HL-60/S4 (cell line): Measurements from ENCODE around the gene RDH13.
"Not testable (repeated sequence)": the region's sequence is repeated elsewhere in the genome, so short reads cannot be mapped to it uniquely, and the experiment has no call there.

Source experiments
- in situ Hi-C: fragments of 300-500 bp; cut with MboI; formaldehyde crosslinking; loops from 2 replicates; pipeline ENCODE4 v1.14.3; 2022; ENCODE audit warnings: low sequenced_read_pairs

RDH13 gene

DNA sequence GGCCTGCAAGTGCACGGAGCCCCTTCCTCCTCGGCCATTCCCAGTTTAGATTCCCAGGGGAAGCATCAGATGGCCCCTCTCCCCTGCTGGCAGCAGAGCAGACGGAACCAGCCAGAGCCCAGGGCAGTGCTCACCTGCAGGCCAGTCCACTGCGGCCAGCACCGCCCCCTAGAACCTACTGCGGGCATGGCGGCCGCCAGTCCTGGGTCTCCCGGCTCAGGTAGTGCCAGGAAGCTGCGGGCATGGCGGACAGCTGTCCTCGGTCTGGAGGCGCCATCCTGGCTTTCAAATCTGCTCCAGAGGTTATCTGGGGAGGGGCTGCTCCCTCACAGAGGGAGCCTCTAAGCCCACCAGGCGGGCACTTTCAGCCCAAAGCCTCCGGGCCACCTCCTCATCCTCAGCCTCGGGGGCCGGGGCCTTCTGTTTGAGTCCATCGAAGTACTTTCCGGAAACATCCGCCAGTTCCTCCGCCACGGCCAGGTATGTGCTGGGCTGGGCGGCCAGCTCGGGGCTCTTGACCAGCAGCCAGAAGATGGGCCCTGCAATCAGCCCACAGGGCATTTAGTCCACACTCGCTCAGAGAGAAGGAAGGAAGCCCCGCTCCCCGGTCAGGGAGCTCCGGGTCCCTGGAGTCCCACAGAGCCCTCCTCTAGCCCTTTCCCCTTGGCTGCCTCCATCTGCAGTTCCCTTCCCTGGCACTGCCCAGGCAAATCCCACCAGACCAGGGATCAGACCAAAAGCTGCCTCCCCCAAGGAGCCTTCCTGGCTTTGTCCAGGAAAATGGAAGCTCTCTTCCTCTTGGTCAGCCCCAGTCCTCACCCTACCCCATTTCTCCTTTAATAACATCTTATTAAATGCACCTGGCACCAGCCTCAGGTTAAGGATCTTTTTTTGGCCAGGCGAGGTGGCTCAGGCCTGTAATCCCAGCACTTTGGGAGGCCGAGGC, 17.9 kb downstream of the RDH13 start:
- in situ Hi-C loops, result no loop called here

DNA sequence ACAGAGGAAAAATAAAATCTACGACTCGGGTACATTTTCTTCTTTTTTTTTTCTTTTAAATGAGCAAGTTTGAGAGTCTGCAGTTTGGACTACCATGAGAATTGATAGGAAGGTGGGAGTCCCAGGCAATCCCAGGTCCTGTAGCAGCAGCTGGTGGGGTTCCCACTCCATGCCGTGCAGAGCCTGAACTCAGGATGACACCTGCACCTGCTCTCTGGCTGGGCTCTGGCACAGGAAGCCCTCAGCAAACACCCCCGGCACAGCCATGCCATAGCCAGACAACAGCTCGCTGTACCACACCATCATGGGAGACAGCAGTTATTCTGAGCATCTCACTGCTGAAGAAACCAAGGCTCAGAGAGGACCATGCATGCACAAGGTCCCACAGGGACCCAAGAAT, 18.7 kb downstream of the RDH13 start:
- in situ Hi-C loops, result no loop called here

DNA sequence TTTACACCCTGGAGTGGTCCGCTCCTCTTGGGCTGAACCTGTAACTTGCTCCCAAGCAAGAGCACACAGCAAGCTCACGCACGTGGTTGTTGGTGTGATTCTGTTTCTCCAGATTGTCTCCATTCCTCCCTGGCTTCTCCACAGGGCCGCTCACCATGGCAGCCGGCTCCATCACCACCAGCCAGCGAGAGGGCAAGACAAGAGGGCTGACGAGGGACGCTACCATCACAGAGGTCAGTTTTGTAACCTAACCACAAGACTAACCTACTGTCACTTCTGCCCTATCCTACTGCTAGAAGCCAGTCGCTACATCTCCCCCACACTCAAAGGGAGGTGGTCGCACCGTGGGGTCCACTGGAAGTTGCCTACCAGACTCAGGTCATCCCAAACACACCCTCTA, 20.3 kb downstream of the RDH13 start:
- in situ Hi-C loops, result no loop called here

DNA sequence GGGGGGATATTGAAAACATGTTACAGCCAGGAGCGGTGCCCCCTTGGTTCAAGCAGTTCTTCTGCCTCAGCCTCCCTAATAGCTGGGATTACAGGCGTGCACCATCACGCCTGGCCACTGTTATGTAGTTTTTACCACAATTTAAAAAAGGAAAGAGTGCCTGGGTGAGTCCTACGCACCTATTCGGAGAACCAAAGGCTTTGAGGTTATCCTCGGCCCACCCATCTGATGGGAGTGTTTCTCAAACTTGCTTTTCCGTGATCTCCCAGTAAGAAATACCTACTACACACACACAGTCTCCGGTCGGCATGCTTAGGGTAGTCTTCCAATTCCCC, 20.6 kb downstream of the RDH13 start:
- in situ Hi-C loops, result no loop called here

DNA sequence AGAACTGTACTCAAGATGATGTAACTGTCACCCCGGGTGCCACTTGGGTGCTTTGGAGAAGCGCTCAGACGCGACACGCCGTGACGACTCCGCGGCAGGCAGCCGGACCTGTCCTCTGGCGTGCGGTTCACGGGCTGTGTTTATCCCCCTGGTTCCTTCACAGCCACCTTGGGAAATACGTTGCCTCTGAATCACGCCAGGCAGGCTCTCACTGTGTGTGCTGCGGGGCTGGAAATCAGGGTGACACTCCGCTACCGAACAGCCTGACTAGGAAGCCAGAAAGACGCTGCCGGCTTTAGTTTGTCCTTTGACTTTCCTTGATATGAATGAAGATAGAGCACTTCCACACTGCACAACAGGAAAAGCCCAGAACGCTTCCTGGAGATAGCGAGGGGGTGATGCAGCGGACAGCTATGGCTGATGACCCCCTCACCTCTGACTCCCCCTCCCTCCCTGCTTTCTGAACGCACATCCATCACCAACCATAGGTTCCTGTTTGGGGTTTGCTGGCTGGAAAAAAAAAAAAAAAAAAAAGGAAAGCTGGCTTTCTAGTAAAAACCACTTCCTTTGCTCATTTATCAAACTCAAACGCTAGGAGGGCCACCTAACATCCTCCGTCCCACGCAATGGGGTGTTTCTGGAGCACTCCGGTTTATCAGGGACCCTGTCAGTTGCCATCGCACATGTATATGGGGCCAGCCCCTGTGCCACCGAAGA, 21.2 kb downstream of the RDH13 start:
- in situ Hi-C loops, result no loop called here

DNA sequence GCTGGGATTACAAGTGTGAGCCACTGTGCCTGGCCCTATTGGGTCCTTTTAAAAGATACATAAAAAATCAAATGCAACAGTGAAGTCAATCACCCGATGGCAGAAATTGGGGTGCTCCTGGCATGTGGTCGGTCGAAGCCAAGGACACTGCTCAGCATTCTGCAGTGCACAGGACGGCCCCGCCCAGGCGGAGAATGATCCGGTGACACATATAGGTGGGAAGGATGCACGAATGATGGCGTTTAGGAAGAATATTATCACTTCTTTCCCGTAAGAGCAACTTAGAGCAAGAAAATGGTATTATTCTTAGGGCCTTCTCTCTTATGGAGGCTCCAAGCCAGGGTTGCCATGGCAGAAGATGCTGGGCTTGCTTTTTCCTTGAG, 21.7 kb downstream of the RDH13 start:
- in situ Hi-C loops, result no loop called here

DNA sequence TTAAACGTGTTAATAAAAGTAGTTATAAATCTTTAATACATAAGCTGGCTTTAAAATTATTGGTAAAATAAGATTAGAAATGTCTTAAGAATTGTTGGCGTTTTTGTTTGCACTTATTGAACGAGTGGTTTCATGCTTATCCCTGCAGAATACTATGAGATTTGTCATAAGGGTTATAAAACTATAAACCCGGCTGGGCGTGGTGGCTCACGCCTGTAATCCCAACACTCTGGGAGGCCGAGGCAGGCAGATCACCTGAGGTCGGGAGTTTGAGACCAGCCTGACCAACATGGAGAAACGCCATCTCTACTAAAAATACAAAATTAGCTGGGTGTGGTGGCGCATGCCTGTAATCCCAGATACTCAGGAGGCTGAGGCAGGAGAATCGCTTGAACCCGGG, 22.3 kb downstream of the RDH13 start:
- in situ Hi-C loops, result not testable (repeated sequence)

DNA sequence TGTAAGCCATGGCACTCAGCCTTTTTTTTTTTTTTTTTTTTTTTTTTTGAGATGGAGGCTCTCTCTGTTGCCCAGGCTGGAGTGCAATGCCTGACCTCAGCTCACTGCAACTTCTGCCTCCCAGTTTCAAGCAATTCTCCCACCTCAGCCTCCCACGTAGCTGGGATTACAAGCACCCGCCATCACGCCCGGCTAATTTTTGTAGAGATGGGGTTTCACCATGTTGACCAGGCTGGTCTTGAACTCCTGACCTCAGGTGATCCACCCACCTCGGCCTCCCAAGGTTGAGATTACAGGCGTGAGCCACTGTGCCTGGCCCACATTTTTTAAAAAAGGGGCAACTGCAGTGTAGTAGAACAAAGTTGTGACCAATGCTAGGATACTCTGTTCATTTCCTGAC, 25.3 kb downstream of the RDH13 start:
- in situ Hi-C loops, result not testable (repeated sequence)

DNA sequence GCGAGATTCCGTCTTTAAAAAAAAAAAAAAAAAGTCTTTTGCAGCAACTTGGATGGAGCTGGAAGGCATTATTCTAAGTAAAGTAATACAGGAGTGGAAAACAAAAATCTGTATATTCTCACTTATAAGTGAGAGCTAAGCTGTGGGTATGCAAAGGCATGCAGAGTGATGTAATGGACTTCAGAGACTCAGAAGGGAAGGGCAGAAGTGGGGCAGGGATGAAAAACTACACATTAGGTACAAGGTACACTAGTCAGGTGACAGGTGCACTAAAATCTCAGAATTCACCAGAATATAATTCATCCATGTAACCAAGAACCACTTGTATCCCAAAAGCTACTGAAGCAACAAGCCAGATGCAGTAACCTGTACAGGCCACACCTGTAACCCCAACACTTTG, 26.9 kb downstream of the RDH13 start:
- in situ Hi-C loops, result no loop called here

DNA sequence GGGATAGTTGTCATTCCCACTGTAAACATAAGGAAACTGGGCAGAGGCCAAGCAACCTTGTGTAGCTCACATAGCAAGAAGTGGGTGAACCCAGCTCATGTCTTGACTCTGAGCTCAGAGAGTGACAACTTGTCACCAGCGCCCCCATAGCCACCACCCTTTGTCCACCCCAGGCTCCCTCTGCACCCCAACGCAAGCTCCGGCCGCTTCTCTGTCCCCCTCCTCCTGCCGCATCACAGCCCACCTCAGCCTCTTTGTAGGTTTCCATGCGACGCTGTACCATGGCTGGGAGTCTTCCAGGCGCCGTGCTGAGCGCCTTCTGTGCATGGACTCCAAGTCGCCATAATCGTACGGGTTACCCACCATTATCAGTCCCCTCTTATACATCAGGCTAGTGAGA, 28.2 kb downstream of the RDH13 start:
- in situ Hi-C loops, result no loop called here

DNA sequence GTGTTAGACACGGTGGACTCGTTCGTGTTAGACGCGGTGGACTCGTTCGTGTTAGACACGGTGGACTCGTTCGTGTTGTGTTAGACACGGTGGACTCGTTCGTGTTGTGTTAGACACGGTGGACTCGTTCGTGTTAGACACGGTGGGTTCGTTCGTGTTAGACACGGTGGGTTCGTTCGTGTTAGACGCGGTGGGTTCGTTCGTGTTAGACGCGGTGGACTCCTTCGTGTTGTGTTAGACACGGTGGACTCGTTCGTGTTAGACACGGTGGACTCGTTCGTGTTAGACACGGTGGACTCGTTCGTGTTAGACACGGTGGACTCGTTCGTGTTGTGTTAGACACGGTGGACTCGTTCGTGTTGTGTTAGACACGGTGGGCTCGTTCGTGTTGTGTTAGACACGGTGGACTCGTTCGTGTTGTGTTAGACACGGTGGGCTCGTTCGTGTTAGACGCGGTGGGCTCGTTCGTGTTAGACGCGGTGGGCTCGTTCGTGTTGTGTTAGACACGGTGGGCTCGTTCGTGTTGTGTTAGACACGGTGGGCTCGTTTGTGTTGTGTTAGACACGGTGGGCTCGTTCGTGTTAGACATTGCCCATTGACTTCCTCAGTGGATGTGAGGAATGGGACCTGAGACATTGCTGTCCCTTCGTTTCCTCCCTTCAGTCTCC, 29.8 kb downstream of the RDH13 start:
- in situ Hi-C loops, result not testable (repeated sequence)

DNA sequence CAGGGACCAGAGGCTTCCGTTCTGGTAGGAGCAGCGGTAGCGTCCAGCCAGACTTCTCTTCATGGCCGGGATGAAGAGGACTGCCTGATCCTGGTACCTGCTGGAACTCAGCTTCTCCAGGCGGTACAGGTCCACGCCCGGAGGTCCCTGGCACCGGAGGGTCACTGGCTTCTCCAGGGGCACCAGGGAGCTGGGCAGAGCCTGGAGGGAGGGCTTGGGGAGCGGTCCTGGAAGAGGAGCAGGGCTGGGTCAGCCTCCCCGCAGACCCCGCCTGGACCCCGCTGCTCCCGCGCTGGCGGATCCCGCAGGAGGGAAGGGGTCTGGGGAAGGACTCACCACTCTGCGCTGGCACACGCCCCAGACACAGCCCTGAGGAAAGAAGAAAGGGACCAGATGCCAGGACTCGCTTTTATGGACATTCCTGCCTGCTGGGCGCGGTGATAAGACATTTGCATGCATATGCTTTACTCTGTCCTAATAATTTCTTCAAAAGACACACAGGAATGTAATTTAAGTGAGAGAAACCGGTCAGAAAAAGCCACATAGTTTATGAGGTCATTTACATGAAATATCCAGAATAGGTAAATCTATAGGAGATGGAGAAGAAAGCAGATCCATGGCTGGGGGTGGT, 30.7 kb downstream of the RDH13 start:
- in situ Hi-C loops, result no loop called here

DNA sequence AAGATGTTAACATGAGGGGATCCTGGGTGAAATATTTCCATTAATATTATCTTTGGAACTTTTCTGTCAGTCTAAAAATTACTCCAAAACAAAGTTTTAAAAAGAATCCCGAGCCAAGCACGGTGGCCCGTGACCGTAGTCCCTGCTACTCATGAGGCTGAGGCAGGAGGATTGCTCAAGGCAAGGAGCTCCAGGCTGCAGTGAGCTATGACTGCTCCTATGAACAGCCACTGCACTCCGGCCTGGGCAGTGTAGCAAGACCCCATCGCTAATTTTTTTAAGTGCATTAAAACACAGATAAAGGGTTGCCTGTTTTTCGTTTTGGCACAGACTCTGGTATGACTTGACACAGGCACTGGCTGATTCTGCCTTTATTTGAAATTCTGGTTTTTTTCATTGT, 31.8 kb downstream of the RDH13 start:
- in situ Hi-C loops, result no loop called here

DNA sequence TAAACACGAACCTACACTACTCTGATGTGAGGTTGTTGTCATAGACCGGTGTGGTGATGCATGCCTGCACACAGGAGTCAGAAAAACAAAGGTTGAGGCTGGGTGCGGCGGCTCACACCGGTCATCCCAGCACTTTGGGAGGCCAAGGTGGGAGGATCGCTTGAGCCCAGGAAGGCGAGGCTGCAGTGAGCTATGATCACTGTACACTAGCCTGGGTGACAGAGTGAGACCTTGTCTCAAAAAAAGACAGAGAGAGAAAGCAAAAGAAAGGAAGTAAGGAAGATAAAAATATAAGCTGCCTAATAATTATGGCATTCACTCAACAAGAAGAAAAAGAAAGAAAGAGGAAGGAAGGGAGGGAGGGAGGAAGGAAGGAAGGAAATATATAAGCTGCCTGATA, 34.2 kb downstream of the RDH13 start:
- in situ Hi-C loops, result no loop called here

DNA sequence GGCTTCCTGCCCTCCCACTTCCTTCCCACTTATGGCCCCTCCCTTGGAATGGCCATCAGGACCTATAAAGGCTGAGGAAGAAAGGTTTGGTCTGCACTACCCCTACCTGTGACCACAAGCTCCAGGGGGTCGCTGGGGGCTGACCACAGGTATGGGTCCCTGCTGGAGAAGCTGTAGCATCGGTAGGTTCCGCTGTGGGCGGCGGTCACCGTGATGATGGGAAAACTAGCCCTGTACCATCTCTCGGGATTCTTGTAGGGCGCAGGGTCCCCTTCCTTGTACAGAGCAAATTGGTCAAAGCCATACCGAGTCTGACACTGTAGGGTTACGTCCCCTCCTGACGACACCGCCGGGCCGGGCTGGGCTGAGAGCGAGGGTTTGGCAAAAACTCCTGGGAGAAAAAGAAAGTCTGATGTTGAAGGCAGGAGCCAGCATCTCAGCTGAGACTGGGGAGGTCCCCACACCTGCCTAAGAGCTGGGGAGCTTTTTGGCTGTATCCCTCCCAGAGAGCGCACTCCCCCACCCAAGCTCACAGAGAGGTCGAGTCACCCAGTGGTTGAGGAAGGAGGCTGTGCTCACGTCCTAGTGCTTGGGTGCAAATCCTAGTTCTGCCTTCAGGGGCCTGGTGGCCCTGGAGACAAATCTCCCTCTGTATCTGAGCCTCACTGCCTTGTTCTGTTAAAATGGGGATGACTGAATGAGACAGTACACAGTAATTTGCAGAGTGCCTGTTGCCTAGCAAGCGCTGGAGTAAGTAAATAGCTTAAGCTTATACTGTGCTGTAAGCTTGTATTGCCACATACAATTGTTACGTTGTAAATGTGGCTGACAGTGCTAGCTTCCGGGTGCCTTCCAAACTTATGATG, 35.2 kb downstream of the RDH13 start:
- in situ Hi-C loops, result no loop called here

DNA sequence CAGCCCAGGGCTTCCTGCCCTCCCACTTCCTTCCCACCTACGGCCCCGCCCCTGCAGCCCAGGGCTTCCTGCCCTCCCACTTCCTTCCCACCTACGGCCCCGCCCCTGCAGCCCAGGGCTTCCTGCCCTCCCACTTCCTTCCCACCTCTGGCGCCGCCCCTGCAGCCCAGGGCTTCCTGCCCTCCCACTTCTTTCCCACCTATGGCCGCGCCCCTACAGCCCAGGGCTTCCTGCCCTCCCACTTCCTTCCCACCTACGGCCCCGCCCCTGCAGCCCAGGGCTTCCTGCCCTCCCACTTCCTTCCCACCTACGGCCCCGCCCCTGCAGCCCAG, 35.8 kb downstream of the RDH13 start:
- in situ Hi-C loops, result not testable (repeated sequence)

DNA sequence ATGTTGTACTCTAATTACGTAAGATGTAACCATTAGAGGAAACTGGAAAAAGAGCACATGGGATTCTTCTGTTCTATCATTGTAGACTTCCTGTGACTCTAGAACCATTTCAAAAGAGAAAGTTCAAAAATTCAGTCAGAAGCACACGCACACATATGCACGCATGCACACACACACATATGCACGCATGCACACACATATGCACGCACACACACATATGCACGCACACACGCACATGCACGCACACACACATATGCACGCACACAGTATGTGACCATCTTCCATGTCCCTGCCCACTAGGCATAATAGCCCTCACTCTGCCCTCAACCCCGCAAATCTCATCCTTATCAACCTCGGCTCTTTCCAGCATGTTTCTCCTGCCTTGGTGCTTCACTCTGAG, 38.8 kb downstream of the RDH13 start:
- in situ Hi-C loops, result no loop called here

DNA sequence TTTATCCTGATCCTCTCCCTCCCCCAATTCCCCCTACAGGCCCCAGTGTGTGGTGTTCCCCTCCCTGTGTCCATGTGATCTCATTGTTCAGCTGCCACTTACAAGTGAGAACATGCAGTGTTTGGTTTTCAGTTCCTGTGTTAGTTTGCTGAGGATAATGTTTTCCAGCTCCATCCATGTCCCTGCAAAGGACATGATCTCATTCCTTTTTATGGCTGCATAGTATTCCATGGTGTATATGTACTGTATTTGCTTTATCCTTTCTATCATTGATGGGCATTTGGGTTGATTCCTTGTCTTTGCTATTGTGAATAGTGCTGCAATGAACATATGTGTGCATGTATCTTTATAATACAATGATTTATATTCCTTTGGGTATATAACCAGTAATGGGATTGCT, 42.6 kb downstream of the RDH13 start:
- in situ Hi-C loops, result not testable (repeated sequence)

DNA sequence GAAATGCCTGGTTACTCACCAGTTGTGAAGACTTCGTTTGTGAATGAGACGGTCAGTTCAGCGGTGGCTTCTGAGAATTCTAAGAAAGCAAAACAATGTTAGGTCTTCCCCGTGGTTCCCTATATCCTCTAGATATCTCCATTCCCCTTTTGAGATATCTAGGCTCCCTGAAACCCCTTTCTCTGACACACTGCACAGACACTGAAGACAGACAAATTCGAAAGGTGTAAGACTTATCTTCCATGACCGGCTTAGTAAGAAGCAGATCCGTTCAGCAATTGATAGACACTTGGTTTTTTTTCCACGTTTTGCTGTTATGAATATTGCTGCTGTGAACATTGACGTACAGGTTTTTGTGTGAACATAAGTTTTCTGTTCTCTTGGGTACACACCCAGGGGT, 44.3 kb downstream of the RDH13 start:
- in situ Hi-C loops, result no loop called here

DNA sequence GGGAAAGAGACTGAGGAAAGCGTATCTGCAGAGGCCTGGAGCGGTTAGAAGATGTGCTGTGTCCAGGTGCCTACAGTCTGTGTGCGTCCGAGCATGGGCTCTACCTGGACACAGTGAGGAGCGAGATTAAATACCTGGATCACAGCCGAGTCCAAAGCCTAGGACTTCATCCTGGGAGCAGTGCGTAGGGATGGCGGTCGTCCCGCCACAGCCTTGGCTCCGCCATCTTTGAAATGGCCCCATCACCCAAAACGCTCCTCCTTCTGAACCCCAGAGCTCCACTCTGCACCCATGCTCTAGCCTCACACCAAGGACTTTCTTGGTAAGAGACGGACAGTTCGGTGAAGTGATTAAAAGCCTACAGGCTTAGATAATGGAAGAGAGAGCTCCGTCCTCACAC, 44.7 kb downstream of the RDH13 start:
- in situ Hi-C loops, result no loop called here

DNA sequence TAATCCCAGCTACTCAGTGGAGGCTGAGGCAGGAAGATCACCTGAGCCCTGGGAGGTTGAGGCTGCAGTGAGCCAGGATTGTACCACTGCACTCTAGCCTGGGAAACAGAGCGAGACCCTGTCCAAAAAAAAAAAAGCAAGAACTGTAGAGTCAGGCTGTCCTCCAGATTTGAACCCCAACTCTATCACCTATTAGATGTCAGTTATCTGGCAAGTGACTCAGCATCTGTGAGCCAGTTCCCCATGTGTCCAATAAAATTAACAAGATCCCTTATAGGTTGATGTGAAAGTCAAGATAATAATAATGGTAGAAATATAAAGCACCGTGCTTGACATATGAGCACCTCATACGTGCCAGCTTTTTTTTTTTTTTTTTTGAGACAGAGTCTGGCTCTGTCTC, 46.9 kb downstream of the RDH13 start:
- in situ Hi-C loops, result no loop called here
